Stimulated activated CD4-positive, alpha-beta T cell treated with anti-CD3 and anti-CD28 coated beads, Interleukin-2, amount 100 ng/mL, for 24 hours (primary cell): ENCODE data around the gene LRRC73.
A peak's percentile ranks its signal among the peaks of the same experiment; 100 is the strongest.
"Not testable (repeated sequence)": the region's sequence is repeated elsewhere in the genome, so short reads cannot be mapped to it uniquely, and the experiment has no call there.

ENCODE experiments used
- DNase-seq, 2 donors: peaks; one replicate each; pipeline ENCODE4 v3.0.0-alpha.2; 2020

Gene LRRC73

GRCh38 chr6:43509984-43510826 is at the start of gene LRRC73:
Gene LRRC73 (minus strand): TSS chr6:43510346. CDS start chr6:43509785, 561 bp downstream.
- peak; percentile 81 to 85 for DNase-seq

GRCh38 chr6:43559328-43559727 is 49.2 kb upstream of the LRRC73 start:
- DNase-seq, result no peak

GRCh38 chr6:43557620-43558019 is 47.5 kb upstream of the LRRC73 start:
- not testable (repeated sequence) for DNase-seq

GRCh38 chr6:43547222-43547621 is 37.1 kb upstream of the LRRC73 start:
- no peak for DNase-seq

GRCh38 chr6:43544461-43544860 is 34.3 kb upstream of the LRRC73 start:
- DNase-seq, result no peak

- DNase-seq, result no peak
Observed at GRCh38 chr6:43541774-43542471, 31.8 kb upstream of the LRRC73 start.

- DNase-seq, result no peak
Observed at GRCh38 chr6:43540507-43540906, 30.4 kb upstream of the LRRC73 start.

- DNase-seq, result not testable (repeated sequence)
Observed at GRCh38 chr6:43539409-43539808, 29.3 kb upstream of the LRRC73 start.

GRCh38 chr6:43538986-43539385 is 28.8 kb upstream of the LRRC73 start:
- not testable (repeated sequence) for DNase-seq

- no peak for DNase-seq
Observed at GRCh38 chr6:43532201-43532600, 22.1 kb upstream of the LRRC73 start.

- no peak for DNase-seq
Observed at GRCh38 chr6:43524483-43524961, 14.4 kb upstream of the LRRC73 start.

GRCh38 chr6:43523284-43523683 is 13.1 kb upstream of the LRRC73 start:
- DNase-seq, result no peak

- DNase-seq, result no peak
Observed at GRCh38 chr6:43522547-43523261, 12.6 kb upstream of the LRRC73 start.

- DNase-seq, result no peak
Observed at GRCh38 chr6:43521836-43522235, 11.7 kb upstream of the LRRC73 start.

- no peak for DNase-seq
Observed at GRCh38 chr6:43520097-43520496, 10.0 kb upstream of the LRRC73 start.

- DNase-seq, result no peak
Observed at GRCh38 chr6:43517505-43518357, 7.6 kb upstream of the LRRC73 start.

- DNase-seq, result peak; percentile 95 to 97
Observed at GRCh38 chr6:43516697-43517504, 6.8 kb upstream of the LRRC73 start, which contains the start of the genes POLR1C and YIPF3. Gene POLR1C (plus strand): TSS chr6:43517089. CDS start chr6:43517110, 21 bp downstream. Gene YIPF3 (minus strand): TSS chr6:43516926. CDS start chr6:43516807, 119 bp downstream.

GRCh38 chr6:43516367-43516696 is 6.2 kb upstream of the LRRC73 start:
- no peak for DNase-seq

- DNase-seq, result no peak
Observed at GRCh38 chr6:43515808-43516207, 5.7 kb upstream of the LRRC73 start.

- DNase-seq, result no peak
Observed at GRCh38 chr6:43511824-43512415, 1.8 kb upstream of the LRRC73 start.

GRCh38 chr6:43510827-43511163 is 649 bp upstream of the LRRC73 start:
- no peak for DNase-seq
